OCI-M2 (cell line): Measurements from ENCODE around the gene DGLUCY.
"Not testable (repeated sequence)": the region's sequence is repeated elsewhere in the genome, so short reads cannot be mapped to it uniquely, and the experiment has no call there.

ENCODE experiments used
- DNase-seq: peaks from one replicate; lab custom pipeline; 2025; ENCODE audit not compliant: unreplicated experiment; lab: John Stamatoyannopoulos, UW

The DGLUCY gene

GRCh38 chr14:91232052-91232451 is 118.2 kb downstream of the DGLUCY start:
- no peak for DNase-seq

- no peak for DNase-seq
Measured at GRCh38 chr14:91232603-91233002, 118.7 kb downstream of the DGLUCY start.

- no peak for DNase-seq
Measured at GRCh38 chr14:91233936-91234790, 120.3 kb downstream of the DGLUCY start.

GRCh38 chr14:91234791-91235114 is 120.9 kb downstream of the DGLUCY start:
- DNase-seq, result no peak

- DNase-seq, result no peak
Measured at GRCh38 chr14:91235841-91236240, 122.0 kb downstream of the DGLUCY start.

GRCh38 chr14:91237219-91237618 is 123.3 kb downstream of the DGLUCY start:
- no peak for DNase-seq

- no peak for DNase-seq
Measured at GRCh38 chr14:91238085-91238484, 124.2 kb downstream of the DGLUCY start.

GRCh38 chr14:91238661-91239060 is 124.8 kb downstream of the DGLUCY start:
- no peak for DNase-seq

GRCh38 chr14:91241863-91242262 is 128.0 kb downstream of the DGLUCY start:
- DNase-seq, result no peak

GRCh38 chr14:91242635-91243034 is 128.8 kb downstream of the DGLUCY start:
- no peak for DNase-seq

GRCh38 chr14:91243074-91243471 is 129.2 kb downstream of the DGLUCY start:
- no peak for DNase-seq

- DNase-seq, result no peak
Measured at GRCh38 chr14:91244501-91244901, 130.6 kb downstream of the DGLUCY start, which contains the start of gene GPR68. GPR68 (minus strand) TSS chr14:91244704; CDS start chr14:91235050, 9,654 bp downstream.

- no peak for DNase-seq
Measured at GRCh38 chr14:91245029-91245428, 131.2 kb downstream of the DGLUCY start.

- DNase-seq, result not testable (repeated sequence)
Measured at GRCh38 chr14:91245616-91246015, 131.7 kb downstream of the DGLUCY start.

- DNase-seq, result no peak
Measured at GRCh38 chr14:91246051-91246852, 132.4 kb downstream of the DGLUCY start.

- DNase-seq, result no peak
Measured at GRCh38 chr14:91249841-91250616, 136.2 kb downstream of the DGLUCY start.

- DNase-seq, result no peak
Measured at GRCh38 chr14:91250912-91251311, 137.0 kb downstream of the DGLUCY start.

GRCh38 chr14:91252871-91253794 is 139.3 kb downstream of the DGLUCY start:
- DNase-seq, result no peak

GRCh38 chr14:91253795-91254323 is 140.0 kb downstream of the DGLUCY start:
- DNase-seq, result no peak

- DNase-seq, result no peak
Measured at GRCh38 chr14:91254461-91254860, 140.6 kb downstream of the DGLUCY start.
